SH-SY5Y (cell line): ENCODE measurements around the gene TAF7.

Experiments
- GATA2 ChIP-seq: IDR thresholded peaks from 2 replicates; pipeline ENCODE4 v1.6.1; 2011; ENCODE audit warnings: mild to moderate bottlenecking, low read depth, low read length
- GATA3 ChIP-seq: IDR thresholded peaks from 2 replicates; pipeline ENCODE4 v1.6.1; 2011; ENCODE audit warnings: low read depth, mild to moderate bottlenecking, low read length, moderate library complexity

DNA sequence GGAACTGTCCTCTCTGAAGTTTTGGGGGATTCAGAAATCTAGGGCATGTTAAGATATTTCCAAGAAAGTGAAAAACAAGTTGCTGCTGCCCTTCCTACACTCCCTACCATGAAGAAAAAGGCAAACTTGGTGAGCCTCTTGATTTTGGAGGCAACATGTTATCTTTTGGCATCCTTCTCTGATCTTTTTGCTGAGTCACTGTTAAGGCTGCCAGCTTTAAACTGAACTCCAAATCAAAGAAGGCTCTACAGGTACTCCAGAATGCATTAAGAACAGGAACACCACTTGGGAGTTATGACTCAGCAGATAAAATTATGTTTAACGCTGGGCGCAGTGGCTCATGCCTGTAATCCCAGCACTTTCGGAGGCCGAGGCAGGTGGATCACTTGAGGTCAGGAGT lies 51.4 kb downstream of the TAF7 start:
- no peak for TF ChIP-seq GATA2
- TF ChIP-seq GATA3 = no peak
